C4-2B (cell line): Measurements from ENCODE around the gene NDUFS8.

ENCODE experiments used
- CTCF ChIP-seq: fragments of 450-650 bp; conservative IDR thresholded peaks from 2 replicates; pipeline ENCODE4 v1.5.1; 2017; ENCODE audit warnings: mild to moderate bottlenecking
- ZFX ChIP-seq: fragments of 450-650 bp; IDR thresholded peaks from 2 replicates; pipeline ENCODE4 v1.6.1; 2017

- TF ChIP-seq CTCF (no peak), ZFX (no peak)
Measured at GRCh38 chr11:68082481-68082880, 52.0 kb downstream of the NDUFS8 start.
